Activated B cell treated with CpG ODN at 0.5 μM for 24 hours (primary cell): Measurements from ENCODE around the gene TBC1D30. TPM values are rescaled to one million over a fixed set of nuclear protein-coding genes. Genes with fewer than 3 reads are reported as not detected.

ENCODE experiments used
- ATAC-seq: fragments of 200-7000 bp; cut with Tn5 transposase; one replicate; pipeline ENCODE4 v1.10.0; 2021; ENCODE audit warnings: low read depth, mild to moderate bottlenecking, moderate library complexity
- CTCF ChIA-PET: fragments of 350-600 bp; sonication (Branson Sonifier 250); formaldehyde crosslinking; loops from one replicate; lab custom pipeline; 2021; ENCODE audit warnings: antibody characterized with exemption; lab: Charles Lee
- POLR2A ChIA-PET: fragments of 350-600 bp; sonication (Branson Sonifier 250); formaldehyde crosslinking; loops from one replicate; lab custom pipeline; 2021; ENCODE audit warnings: antibody characterized with exemption; lab: Charles Lee
- DNase-seq: peaks from one replicate; pipeline ENCODE4 v3.0.0; 2022
- H3K27ac Mint-ChIP-seq: one replicate; pipeline ENCODE4 v1.8.0; 2020; ENCODE audit warnings: mixed read lengths
- H3K27me3 Mint-ChIP-seq: one replicate; pipeline ENCODE4 v1.8.0; 2021; ENCODE audit warnings: mixed read lengths
- H3K36me3 Mint-ChIP-seq: one replicate; pipeline ENCODE4 v1.8.0; 2021; ENCODE audit warnings: low read depth, mixed read lengths
- H3K4me1 Mint-ChIP-seq: one replicate; pipeline ENCODE4 v1.8.0; 2021; ENCODE audit warnings: mixed read lengths
- H3K4me3 Mint-ChIP-seq: one replicate; pipeline ENCODE4 v1.8.0; 2020; ENCODE audit warnings: mild to moderate bottlenecking, mixed read lengths
- H3K9me3 Mint-ChIP-seq: one replicate; pipeline ENCODE4 v1.8.0; 2020; ENCODE audit warnings: mixed read lengths
- CTCF ChIP-seq: fragments of 200-600 bp; IDR thresholded peaks from one replicate; pipeline ENCODE4 v1.8.0; 2022; ENCODE audit warnings: antibody characterized with exemption, mild to moderate bottlenecking
- intact Hi-C: fragments of 100-400 bp; cut with micrococcal nuclease; formaldehyde crosslinking; loops from one replicate; pipeline ENCODE4 v1.15.1; 2024
- total RNA-seq: library from RNA; stranded (reverse); gene quantifications from 2 replicates; pipeline ENCODE4 v1.2.3, GENCODE V29; 2022

The TBC1D30 gene
- total RNA-seq, 1 donor from 2014 or later: 0.13 TPM

GRCh38 chr12:64923536-64923935 lies 99.1 kb downstream of the TBC1D30 start:
- H3K4me3 Mint-ChIP-seq: no peak overlapping the region
- no peak for DNase-seq
- H3K4me1 Mint-ChIP-seq: no peaks in the 10 kb centered on the region
- ChIA-PET POLR2A (interaction anchor here (0.6 kb wide), 1 partner anchor 224 kb away, joined by 4 read pairs; no protein-coding TSS in a partner anchor), CTCF (no interaction called here)
- no peak for TF ChIP-seq CTCF
- H3K9me3 Mint-ChIP-seq: no peaks in the 10 kb centered on the region
- ATAC-seq: no peak
- H3K36me3 Mint-ChIP-seq: no peaks in the 10 kb centered on the region
- intact Hi-C loops: no loop called here
- H3K27me3 Mint-ChIP-seq: peaks cover 13% of the 10 kb centered on the region
- H3K27ac Mint-ChIP-seq: no peak overlapping the region

Other genes with a start within 250 kb of the TBC1D30 start
- gene RASSF3, start 214.2 kb upstream of the TBC1D30 start, total RNA-seq: 90.9 and 95.7 TPM in 2 replicates
- gene GNS, start 65.2 kb upstream of the TBC1D30 start, total RNA-seq: 16.3 and 17.7 TPM in 2 replicates